Renal cortical epithelial cell (primary cell): ENCODE results near the gene VPS16. TPM values are rescaled to one million over a fixed set of nuclear protein-coding genes. Genes with fewer than 3 reads are reported as not detected.

ENCODE experiments used
- DNase-seq: peaks from one replicate; pipeline ENCODE4 v3.0.0-alpha.2; 2011; ENCODE audit warnings: low read depth
- total RNA-seq: library from RNA; depleted of rRNA; stranded (reverse); fragments of >200 nt; gene quantifications from 2 replicates; pipeline ENCODE4 v1.2.3, GENCODE V29; 2014

VPS16 gene
- total RNA-seq, 1 donor from 2014 or later, result 43.8 TPM

DNA sequence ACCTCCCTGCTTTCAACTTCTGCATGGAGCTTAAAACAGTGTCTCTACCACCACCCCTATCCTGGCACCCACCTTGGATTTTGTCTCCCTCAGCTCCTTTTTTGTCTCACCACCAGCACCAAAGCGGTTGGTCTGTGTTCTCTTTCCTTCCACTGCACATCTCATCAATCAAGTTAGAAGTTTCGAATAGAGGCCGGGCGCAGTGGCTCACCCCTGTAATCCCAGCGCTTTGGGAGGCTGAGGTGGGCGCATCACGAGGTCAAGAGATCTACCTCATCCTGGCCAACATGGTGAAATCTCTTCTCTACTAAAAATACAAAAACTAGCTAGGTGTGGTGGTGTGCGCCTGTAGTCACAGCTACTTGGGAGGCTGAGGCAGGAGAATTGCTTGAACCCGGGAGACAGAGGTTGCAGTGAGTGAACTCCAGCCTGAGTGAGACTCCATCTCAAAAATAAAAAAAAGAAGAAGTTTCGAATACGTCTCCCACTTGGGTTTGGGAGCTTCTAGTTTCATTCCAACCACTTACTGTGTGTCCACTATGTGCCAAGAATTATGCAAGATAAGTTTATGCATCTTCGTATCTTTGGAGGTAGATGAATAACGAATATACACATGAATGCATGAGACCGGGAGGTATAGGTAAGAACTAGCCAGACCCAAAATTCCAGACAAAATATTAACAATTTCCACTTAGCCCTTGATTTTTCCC is 6.0 kb upstream of the VPS16 start:
- no peak for DNase-seq

DNA sequence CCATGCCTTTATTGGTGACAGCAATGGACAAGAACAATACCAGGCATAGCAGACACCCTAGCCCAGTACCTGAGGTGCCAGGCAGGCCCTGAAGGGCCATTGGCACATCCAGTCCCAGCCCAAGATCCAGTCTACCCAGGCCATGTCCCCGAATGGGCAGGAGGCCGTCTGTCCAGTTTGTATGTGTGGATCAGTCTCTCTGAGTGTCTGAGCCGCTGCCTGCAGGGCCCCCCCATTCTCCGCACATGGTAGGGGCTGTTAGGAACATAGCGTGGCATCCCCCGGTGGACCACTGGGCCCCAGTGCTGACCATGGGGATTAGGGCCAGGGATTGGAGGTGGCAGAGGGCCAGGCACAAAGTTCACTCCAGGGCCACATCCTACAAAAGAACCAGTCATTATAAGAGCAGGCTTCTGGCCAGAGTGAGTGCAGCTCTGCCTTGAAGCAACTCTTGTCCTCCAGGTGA is 5.2 kb upstream of the VPS16 start:
- no peak for DNase-seq

DNA sequence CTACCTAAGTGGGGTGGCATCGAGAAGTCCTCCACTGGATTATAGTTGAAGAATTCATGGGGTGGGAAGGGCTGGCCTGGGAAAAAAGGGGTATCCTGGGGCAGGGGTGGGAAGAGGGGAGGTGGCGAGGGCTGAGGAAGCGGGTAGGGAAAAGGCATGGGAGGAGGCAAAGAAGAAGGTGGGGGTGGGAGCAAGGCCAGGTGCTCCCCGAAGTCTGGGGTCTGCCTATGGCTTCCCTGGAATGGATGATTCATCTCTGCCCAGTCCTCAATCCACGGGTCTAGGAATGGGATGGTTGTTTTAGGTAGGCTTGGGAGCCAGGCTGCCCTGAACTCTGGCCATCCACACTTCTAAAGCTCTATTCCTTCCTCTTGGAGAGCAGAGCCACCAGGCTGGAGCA is 4.5 kb upstream of the VPS16 start:
- DNase-seq, result no peak

DNA sequence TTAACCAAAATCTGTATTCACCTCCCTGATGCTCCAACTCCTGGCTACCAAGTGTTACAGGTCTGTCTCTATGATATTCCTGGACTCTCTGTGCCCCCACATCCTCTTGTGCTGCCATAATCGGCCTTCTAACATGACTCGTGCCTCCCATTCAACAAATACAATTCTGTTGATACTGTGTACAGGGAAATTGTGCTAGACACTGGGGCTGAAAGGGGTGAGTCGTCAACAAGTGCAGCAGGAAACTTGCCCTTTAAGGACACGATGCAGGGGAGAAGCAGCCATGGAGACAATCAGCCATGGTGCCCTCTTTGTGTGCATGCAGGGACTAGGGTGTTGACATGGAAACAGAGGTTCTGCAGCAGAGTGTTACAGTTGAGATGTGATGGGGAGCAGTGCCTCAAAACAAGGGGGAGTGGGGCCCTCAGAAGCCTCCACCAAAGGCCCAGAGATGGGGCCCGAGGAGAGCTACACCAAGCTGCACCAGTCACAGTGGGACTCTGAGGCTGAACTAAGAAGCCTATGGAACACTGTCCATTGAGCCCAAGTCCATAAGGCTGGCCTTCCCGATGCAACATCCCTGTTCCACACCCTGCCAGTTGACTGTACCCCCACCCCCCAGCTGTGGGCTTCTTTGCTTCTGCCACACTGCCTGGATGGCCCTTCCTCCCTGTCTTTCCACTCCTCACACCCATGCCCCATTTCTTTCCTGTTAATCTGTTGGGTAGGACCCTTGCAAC is 3.2 kb upstream of the VPS16 start:
- DNase-seq, result no peak

DNA sequence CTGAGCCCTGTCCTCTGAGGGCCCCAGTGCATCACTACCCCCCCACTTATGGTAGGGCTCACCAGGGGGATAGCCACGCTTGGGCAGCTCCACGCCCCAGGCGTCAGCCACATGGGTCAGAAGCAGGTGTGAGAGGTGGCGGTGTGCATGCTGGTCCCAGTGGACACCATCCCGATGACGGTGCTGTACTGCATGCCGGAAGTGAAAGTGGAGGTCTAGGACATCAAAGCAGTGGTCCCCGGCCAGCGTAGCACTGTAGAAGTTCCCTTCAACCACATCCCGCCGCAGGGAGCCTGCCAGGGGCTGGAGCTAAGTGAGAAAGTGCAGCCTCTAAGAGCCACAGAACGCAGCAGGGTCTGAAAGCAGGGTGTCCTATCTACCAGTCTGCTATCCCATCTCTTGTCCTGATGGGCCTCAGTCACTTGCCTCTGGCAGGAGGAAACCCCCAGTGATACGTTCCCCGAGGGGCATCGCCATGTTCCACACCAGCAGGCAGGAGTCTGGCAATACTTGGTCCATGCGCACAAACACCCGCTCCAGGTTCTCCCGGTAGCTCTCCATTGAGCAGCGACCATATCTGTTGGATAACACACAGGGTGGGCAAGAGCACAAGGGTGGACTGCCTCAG is 2.3 kb upstream of the VPS16 start:
- no peak for DNase-seq

DNA sequence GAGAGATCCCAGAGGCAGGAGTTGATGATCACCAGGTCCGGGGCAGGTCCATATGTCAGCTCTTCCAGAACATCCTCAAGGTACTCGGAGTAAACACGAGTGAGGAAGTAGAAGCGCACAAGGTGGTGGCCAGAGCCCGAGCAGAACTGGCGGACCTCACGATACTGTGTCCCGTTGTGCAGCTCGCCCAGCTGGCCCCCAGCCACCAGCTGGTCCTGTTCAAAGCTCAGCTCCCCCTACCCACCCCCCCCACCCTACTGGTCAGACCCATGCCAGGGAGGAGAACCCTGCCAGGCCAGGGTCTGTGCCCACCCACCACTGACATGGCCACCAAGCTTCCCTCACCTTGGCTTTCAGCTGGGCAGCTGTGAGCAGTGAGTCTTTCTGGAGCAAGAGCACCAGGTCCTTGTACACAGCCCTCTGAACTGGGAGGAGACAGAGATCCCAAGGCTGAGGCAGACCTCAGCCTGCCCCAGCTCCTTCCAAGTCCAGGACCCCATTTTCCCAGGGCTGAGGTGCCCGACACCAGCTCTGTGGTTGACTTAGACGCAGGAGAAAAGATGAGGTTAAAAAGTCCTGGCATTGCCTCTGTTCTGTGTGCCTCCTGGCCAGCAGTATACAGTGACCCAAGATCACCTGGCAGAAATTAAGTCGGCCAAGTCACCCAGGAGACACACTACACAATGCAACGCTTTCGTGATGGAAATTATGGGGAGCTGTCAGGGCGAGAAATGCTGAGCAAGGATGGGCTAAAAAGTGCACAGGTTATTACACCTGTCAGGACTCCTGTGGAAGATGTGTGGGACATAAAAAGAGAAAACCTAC is 1.5 kb upstream of the VPS16 start:
- no peak for DNase-seq

DNA sequence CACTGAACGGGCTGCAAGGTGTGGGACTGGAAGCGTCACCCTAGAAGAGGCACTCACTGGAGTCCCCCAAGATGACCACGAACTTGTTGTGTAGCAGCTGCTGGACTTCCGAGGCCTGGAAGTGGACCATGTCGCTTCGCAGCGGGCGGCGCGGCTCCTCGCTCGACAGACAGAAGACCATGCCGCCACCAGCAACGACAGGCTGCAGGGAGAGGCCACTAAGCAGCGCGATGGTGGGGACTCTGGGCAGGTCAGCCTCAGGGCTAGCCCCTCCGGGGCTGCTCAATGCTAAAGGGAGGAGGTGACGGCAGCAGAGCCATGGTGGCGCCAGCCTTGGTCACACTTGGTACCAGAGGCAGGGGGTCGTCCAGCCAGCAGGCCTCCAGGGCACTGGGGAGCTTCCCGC is 810 bp upstream of the VPS16 start:
- no peak for DNase-seq

DNA sequence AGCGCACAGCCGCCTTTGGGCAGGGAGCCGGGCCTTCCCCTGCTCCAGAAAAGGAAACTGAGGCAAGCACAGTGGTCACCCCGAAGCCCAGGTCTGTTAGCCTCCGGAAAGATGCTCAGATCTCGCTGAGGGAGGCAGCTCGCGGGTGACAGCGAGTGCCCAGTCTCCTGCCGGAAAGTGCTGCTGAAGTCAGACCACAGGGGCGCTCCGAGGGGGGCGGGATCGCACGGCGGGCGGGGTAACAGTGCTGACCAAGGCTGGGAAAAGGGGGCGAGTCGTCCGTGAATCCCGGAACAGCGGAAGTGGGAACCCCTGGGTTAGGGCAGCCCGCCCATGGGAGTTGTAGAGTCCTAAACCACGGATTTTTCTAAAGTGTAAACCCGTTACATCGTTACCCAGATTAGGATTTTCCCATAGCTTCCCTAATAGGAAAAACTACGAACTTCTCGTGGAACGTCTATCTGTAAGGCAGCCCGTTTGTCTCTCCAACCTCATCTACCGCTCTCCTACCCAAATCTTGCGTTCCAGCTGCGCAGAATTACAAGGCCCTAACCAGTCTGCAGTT is 504 bp downstream of the VPS16 start:
- DNase-seq, result peak; percentile 15

DNA sequence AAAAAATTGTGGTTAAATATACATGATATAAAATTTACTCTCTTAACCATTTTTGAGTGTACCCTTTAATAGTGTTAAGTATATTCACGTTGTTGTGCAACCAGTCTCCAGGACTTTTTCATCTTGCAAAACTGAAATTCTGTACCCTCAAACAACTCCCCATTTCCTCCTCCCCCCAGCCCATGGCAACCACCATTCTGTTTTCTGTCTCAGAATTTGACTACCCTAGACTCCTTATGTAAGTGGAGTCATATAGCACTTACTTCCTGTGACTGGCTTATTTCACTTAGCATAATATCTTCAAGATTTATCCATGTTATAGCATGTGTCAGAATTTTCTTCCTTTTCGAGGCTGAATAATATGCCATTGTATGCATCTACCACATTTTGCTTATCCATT is 5.1 kb downstream of the VPS16 start:
- no peak for DNase-seq

DNA sequence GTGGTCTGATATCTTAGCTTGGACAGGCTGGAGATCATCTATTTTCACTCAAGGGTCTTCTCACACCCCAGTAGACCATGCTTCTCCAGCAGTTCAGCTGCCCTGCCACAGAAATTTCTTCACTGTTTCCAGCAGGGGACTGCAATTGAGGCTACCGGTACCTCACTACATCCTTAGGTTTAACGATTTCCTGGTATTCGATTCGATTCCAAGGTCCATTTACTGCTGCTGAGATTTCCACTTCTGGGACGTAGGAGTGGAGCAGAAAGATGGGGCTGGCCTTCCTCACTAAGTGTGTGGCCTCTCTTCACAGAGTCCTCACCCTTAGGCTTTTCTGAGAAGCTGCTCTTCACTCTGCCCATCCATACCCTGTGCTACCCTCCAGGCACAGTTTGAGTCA is 6.2 kb downstream of the VPS16 start:
- no peak for DNase-seq

DNA sequence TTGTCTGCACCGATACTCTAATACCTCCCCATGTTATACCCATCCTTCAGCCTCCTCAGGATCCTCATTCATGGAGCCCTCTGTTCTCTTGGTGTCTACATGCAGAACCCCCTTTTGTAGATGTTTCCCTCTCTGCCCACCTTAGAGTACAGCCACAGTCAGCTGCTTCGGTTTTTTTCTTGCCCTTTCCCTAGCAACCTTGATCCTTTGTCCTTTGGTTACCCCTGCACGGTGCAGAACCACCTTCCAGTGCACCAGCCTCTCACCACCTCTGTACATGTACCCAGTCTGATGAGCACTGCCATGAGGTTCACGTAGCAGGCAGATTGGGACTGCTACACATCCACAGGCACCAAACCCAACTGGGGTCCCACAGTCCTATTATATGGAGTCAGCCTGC is 7.3 kb downstream of the VPS16 start:
- DNase-seq, result no peak

DNA sequence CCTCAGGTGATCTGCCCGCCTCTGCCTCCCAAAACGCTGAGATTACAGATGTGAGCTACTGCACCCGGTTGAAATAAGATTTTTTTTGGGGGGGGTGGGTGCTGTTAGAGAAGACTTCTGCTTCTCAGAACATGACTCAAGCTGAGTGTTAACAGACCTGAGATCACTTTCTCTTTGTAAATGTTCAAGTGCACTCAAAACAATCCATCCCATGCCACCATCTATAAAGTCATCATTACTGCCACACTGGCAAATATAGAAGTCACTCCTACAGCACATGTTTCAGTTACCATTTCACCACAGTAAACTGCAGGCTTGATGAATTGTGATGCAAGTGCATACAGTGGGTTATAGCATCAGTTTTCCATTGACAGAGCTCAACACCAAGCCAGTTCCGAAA is 9.0 kb downstream of the VPS16 start:
- no peak for DNase-seq

DNA sequence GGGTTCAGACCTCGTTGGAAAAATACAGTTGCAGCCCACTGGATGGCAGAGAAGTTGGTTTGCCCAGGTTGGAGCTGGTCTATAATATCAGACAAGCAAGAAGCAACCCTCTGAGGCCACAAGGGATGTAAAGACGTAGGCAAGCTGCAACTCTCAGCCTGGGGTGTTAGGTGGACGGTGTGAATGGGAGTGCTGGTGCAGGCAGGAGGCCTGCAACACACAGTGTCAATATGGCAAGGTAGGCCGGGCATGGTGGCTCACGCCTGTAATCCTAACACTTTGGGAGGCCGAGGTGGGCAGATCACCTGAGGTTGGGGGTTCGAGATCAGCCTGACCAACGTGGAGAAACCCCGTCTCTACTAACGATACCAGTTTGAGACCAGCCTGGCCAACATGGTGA is 10.5 kb downstream of the VPS16 start:
- no peak for DNase-seq

DNA sequence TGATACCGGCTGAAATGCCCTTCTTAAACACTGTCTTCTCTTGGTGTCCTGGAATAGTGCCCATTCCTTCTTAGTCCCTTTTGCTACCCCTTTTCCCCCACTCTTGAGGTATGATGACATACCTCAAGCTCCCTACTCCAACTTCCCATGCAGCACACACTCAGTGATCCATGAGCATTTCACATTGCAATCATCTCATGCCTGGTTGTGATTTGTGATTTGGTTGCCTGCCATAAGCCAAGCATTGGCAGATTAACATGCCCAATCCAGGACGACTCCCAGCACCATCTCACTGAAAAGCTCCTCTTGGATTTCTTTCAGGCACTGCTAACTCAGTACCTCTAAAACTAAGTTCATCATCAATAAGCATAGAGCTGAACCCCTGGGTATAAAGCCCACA is 18.0 kb downstream of the VPS16 start:
- no peak for DNase-seq

DNA sequence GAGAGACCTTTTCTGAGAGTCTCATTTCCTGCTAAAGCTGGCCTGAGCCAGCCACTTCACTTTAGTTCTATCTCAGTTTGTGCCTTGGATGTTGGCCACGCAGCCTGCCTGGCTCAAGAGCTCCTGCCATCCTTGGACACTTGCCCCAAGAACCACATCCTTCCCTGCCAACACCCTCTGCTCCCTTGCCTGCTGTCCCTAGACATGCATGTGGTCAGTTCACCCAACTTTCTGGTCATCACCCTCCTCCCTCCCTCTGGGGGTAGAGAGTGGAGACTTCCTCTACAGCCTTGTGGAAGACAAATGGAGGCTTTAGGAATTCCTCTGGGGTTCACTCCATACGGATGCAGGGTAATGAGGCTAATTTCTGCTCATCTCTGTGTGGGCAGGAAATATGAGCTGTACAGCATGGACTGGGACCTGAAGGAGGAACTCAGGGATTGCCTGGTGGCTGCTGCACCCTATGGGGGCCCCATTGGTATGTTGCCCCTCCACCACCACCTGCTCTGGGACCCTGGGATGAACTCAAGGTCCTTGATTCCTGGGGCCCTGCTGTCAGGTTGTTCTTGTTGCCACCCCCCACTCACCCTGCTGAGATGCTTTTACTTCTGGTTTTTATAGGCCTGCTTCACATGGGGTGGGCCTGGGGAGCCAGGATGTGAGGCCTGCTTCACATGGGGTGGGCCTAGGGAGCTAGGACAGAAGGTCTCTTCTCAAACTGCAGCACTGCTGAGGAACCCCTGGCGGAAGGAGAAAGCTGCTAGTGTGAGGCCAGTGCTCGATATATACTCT is 19.0 kb downstream of the VPS16 start:
- DNase-seq, result no peak

DNA sequence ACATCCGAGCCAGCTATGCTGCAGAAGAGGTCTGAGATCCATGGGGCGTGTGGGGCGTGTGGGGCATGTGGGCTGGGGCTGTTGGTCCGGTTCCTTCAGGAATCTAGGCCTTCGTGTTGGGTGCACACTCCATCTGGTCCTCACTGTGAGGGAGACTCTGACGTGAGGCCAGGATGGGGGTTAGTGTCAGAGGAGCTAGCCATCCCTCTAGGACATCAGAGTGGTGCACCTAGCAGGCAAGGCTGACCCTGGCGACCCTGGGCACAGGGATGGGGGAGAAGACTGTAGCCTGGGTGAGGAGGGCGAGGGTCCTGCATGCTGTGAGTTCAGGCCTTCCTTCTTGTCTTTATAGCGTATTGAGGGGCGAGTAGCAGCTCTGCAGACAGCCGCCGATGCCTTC is 24.1 kb downstream of the VPS16 start:
- no peak for DNase-seq

DNA sequence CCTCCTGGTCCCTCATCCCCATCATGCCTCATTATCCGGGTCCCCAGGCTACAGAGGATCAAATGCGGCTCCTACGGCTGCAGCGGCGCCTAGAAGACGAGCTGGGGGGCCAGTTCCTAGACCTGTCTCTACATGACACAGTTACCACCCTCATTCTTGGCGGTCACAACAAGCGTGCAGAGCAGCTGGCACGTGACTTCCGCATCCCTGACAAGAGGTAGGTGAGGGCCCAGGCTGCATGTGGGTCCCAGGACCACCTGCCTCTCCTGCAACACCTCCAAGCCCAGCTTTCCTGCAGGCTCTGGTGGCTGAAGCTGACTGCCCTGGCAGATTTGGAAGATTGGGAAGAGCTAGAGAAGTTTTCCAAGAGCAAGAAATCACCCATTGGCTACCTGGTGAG is 24.6 kb downstream of the VPS16 start:
- no peak for DNase-seq

DNA sequence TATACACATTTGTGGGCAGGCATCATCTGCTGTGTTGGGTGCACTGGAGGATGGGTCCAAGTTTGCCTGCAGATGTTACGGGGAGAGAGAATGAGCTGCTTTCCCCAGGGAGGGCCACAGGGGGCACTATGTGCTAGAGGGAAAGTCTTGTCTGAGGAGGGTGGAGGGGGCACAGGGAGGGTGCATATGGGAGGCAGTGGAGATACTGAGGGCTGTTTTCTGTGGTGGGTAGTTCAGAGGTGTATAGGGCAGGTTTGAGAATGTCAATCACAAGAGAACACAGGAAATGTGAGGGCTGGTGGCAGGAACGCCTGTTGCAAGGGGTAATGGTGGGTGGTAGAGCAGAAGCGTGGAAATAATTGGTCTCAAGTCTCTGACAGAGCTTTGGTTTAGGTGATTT is 25.1 kb downstream of the VPS16 start:
- no peak for DNase-seq

DNA sequence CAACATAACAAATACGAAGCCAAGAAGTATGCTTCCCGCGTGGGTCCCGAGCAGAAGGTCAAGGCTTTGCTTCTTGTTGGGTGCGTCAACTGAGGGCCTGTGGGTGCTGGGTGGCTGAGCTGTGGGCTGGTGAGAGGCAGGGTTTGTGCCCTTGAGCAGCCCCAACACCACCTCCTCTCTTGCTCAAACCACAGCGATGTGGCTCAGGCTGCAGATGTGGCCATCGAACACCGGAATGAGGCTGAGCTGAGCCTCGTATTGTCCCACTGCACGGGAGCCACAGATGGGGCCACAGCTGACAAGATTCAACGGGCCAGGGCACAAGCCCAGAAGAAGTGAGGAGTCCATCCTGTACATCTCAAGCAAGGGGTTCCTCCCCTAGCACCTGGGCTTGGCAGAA is 25.7 kb downstream of the VPS16 start:
- no peak for DNase-seq

DNA sequence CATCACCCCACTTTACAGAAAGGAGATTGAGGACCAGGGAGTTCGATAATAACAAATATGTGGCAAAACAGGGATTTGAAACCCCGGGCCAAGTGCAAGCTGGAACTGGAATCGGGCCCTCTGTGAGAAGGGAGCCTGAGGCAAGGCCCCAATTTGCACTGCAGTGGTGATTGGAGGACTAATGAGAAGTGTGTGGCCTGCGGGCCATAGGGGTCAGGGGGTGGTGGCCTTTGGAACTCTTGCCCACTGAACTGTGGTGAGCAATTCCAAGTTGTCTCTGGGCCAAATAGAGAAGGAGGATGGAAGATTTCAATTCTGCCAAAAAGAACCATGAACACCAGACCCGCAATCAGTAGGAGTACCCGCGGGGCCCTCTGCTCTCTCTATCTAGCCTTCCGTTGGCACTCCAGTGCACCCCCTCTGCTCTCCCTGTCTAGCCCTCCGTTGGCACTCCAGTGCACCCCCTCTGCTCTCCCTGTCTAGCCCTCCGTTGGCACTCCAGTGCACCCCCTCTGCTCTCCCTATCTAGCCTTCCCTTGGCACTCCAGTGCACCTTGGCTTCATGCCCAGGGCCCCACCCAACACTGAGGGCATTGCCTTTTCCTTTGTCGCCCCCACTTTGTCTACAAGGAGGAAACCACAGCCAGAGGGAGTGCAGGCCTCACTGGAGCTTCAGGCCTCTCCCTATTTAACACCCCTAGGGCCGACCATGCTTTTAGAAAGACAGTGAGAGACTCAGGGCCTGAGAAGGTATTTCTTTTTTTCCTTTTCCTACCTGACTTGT is 26.7 kb downstream of the VPS16 start:
- no peak for DNase-seq
